PC-3 (cell line): ENCODE measurements around the gene IL1RAPL2. TPM values are rescaled to one million over a fixed set of nuclear protein-coding genes. Genes with fewer than 3 reads are reported as not detected.
A peak's percentile ranks its signal among the peaks of the same experiment; 100 is the strongest.

Source experiments
- ATAC-seq: fragments of 200-7000 bp; cut with Tn5 transposase; 2 replicates; pipeline ENCODE4 v1.9.1; 2020; ENCODE audit warnings: mild to moderate bottlenecking, moderate library complexity
- BruUV-seq: library from RNA; stranded (reverse); fragments of 400-500 nt; replicated peaks from 2 replicates; lab custom pipeline; 2021; lab: Mats Ljungman, UMichigan
- CTCF ChIA-PET: fragments of 300-600 bp; sonication (Branson Sonifier 250); formaldehyde crosslinking; loops from one replicate; lab custom pipeline; 2022; ENCODE audit warnings: antibody characterized with exemption; lab: Charles Lee
- POLR2A ChIA-PET: fragments of 300-600 bp; sonication (Branson Sonifier 250); formaldehyde crosslinking; loops from one replicate; lab custom pipeline; 2022; ENCODE audit warnings: antibody characterized with exemption; ENCODE audit not compliant: unreplicated experiment; lab: Charles Lee
- DNase-seq: peaks from one replicate; pipeline ENCODE4 v3.0.0-alpha.2; 2015
- H2AFZ ChIP-seq: fragments of 300-600 bp; sonication (generic); 2 replicates; pipeline ENCODE4 v1.6.0; 2016; ENCODE audit warnings: antibody characterized with exemption, low read length
- H3F3A ChIP-seq: fragments of 300-600 bp; sonication (generic); one replicate; pipeline ENCODE4 v1.6.0; 2017; ENCODE audit warnings: antibody characterized with exemption, low read length, control low read depth, mild to moderate bottlenecking; ENCODE audit not compliant: unreplicated experiment
- H3K27ac ChIP-seq: fragments of 300-600 bp; sonication (generic); 2 replicates; pipeline ENCODE4 v1.5.1; 2016; ENCODE audit warnings: mild to moderate bottlenecking, low read length
- H3K27me3 ChIP-seq: fragments of 300-600 bp; sonication (generic); 2 replicates; pipeline ENCODE4 v1.6.1; 2016; ENCODE audit warnings: low read length, mixed read lengths
- H3K36me3 ChIP-seq: fragments of 300-600 bp; sonication (generic); 2 replicates; pipeline ENCODE4 v1.6.1; 2016; ENCODE audit warnings: low read depth, mixed run types, low read length, mixed read lengths
- H3K4me1 ChIP-seq: fragments of 300-600 bp; sonication (generic); 2 replicates; pipeline ENCODE4 v1.5.1; 2016; ENCODE audit warnings: low read length; ENCODE audit not compliant: insufficient read depth
- H3K4me2 ChIP-seq: fragments of 300-600 bp; sonication (generic); 2 replicates; pipeline ENCODE4 v1.6.0; 2016; ENCODE audit warnings: low read length
- H3K4me3 ChIP-seq: fragments of 300-600 bp; sonication (generic); 2 replicates; pipeline ENCODE4 v1.5.1; 2016; ENCODE audit warnings: mild to moderate bottlenecking, low read length, mixed read lengths
- H3K79me2 ChIP-seq: fragments of 300-600 bp; sonication (generic); 2 replicates; pipeline ENCODE4 v1.6.1; 2017; ENCODE audit warnings: low read length, mixed read lengths
- H3K9ac ChIP-seq: fragments of 300-600 bp; sonication (generic); 2 replicates; pipeline ENCODE4 v1.6.0; 2016; ENCODE audit warnings: mild to moderate bottlenecking, low read length
- H3K9me2 ChIP-seq: fragments of 300-600 bp; sonication (generic); replicated peaks from 2 replicates; pipeline ENCODE4 v1.6.1; 2016; ENCODE audit warnings: mixed run types, low read length, mixed read lengths
- H3K9me3 ChIP-seq: fragments of 300-600 bp; sonication (generic); 2 replicates; pipeline ENCODE4 v1.6.1; 2016; ENCODE audit warnings: low read length, mixed read lengths
- H4K20me1 ChIP-seq: fragments of 300-600 bp; sonication (generic); 2 replicates; pipeline ENCODE4 v1.6.1; 2016; ENCODE audit warnings: low read length, mixed read lengths
- EZH2 ChIP-seq: fragments of 300-600 bp; sonication (generic); IDR thresholded peaks from one replicate; pipeline ENCODE4 v1.6.1; 2017; ENCODE audit warnings: antibody characterized with exemption, mild to moderate bottlenecking, low read length; ENCODE audit not compliant: unreplicated experiment
- EZH2phosphoT487 ChIP-seq: fragments of 300-600 bp; sonication (generic); IDR thresholded peaks from 2 replicates; pipeline ENCODE4 v1.6.1; 2018; ENCODE audit warnings: mild to moderate bottlenecking, antibody characterized with exemption, low read length, borderline replicate concordance
- intact Hi-C: fragments of 100-400 bp; cut with micrococcal nuclease; formaldehyde crosslinking; loops from 2 replicates; pipeline ENCODE4 v1.9.0; 2023
- total RNA-seq: library from RNA; depleted of rRNA; stranded (reverse); fragments of >200 nt; gene quantifications from 2 replicates; pipeline ENCODE4 v1.2.3, GENCODE V29; 2014
- TF ChIP-seq, protein P1 (sequence below): fragments of 300-600 bp; sonication (generic); conservative IDR thresholded peaks from 2 replicates; pipeline ENCODE4 v1.5.1; 2017; ENCODE audit warnings: antibody characterized with exemption, low read depth, mild to moderate bottlenecking, low read length

The IL1RAPL2 gene
- total RNA-seq, 1 experiment from 2014 or later: 0.62 TPM

DNA sequence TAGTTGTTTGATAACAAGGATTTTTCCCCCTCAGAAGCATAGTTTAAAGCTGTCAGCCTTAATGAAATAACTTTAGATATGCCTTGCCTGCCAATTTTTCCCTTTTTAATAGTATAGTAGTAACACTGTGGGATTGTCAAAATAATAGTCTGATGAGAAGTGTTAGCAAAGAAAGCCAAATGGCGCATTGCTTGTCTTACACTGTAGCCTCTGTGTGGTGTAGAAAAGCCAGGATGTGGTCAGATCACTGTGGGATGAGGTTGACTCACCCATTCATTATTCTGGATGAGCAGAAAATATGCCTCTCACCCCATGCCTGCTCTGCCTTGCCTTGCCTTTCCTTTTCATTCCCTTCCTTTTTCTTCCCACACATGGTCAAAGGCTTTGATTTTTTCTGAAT is 998.5 kb downstream of the IL1RAPL2 start:
- TF ChIP-seq, protein P1, sequence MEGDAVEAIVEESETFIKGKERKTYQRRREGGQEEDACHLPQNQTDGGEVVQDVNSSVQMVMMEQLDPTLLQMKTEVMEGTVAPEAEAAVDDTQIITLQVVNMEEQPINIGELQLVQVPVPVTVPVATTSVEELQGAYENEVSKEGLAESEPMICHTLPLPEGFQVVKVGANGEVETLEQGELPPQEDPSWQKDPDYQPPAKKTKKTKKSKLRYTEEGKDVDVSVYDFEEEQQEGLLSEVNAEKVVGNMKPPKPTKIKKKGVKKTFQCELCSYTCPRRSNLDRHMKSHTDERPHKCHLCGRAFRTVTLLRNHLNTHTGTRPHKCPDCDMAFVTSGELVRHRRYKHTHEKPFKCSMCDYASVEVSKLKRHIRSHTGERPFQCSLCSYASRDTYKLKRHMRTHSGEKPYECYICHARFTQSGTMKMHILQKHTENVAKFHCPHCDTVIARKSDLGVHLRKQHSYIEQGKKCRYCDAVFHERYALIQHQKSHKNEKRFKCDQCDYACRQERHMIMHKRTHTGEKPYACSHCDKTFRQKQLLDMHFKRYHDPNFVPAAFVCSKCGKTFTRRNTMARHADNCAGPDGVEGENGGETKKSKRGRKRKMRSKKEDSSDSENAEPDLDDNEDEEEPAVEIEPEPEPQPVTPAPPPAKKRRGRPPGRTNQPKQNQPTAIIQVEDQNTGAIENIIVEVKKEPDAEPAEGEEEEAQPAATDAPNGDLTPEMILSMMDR: no peak
- no peaks in the 10 kb centered on the region for H3K36me3 ChIP-seq
- H3K9me2 ChIP-seq: no peaks in the 10 kb centered on the region
- H2AFZ ChIP-seq: no peak overlapping the region
- no peaks in the 10 kb centered on the region for H3K9me3 ChIP-seq
- CTCF ChIA-PET: no interaction called here
- peak overlapping the region; percentile 77 for H3K27ac ChIP-seq
- BruUV-seq: no TSS peak
- H4K20me1 ChIP-seq: no peaks in the 10 kb centered on the region
- peak; percentile 84 for DNase-seq
- peak; percentile 99 for ATAC-seq
- peak overlapping the region; percentile 70 for H3K4me2 ChIP-seq
- H3F3A ChIP-seq: no peaks in the 10 kb centered on the region
- no peaks in the 10 kb centered on the region for H3K79me2 ChIP-seq
- no peak overlapping the region; the same call in 1 of the 2 replicates for H3K9ac ChIP-seq
- intact Hi-C loops: loop anchor here (1.0 to 10.0 kb wide), 2 partner anchors 100 to 137 kb away; no protein-coding TSS in a partner anchor
- no peaks in the 10 kb centered on the region for H3K27me3 ChIP-seq
- H3K4me3 ChIP-seq: no peak overlapping the region
- POLR2A ChIA-PET: no interaction called here
- peaks cover 15% of the 10 kb centered on the region for H3K4me1 ChIP-seq

DNA sequence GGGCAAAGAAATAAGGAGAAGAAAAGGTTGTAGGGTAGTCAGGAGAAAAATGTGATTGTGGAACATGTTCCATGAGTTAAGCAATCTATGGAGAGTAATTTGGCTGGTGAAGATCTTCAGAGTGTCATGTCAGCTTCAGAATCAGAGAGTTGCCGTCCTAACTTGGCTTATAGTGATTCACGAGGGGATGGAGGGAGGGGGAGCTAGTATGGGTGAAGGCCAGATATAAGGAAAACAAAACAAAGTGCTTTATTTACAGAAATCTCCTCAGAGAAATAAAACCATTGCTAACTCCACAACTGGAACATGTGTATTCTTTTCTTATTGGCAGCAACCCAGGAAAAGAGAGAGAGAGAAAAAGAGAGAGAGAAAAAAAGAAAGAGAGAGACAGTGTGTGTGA is 999.9 kb downstream of the IL1RAPL2 start:
- H3F3A ChIP-seq: no peaks in the 10 kb centered on the region
- H3K4me3 ChIP-seq: no peak overlapping the region
- H3K9ac ChIP-seq: no peak overlapping the region
- no TSS peak for BruUV-seq
- no peaks in the 10 kb centered on the region for H3K9me2 ChIP-seq
- ATAC-seq: no peak
- POLR2A ChIA-PET: no interaction called here
- no peaks in the 10 kb centered on the region for H4K20me1 ChIP-seq
- H3K36me3 ChIP-seq: no peaks in the 10 kb centered on the region
- TF ChIP-seq EZH2 (no peak), EZH2phosphoT487 (no peak)
- TF ChIP-seq, protein P1: no peak
- H2AFZ ChIP-seq: no peak overlapping the region
- no peaks in the 10 kb centered on the region for H3K27me3 ChIP-seq
- intact Hi-C loops: loop anchor here (10.0 kb wide), 1 partner anchor 99 kb away; no protein-coding TSS in a partner anchor
- H3K79me2 ChIP-seq: no peaks in the 10 kb centered on the region
- DNase-seq: no peak
- CTCF ChIA-PET: no interaction called here
- H3K9me3 ChIP-seq: no peaks in the 10 kb centered on the region
- H3K4me1 ChIP-seq: peaks cover 13% of the 10 kb centered on the region
- H3K4me2 ChIP-seq: no peak overlapping the region
- no peak overlapping the region for H3K27ac ChIP-seq

DNA sequence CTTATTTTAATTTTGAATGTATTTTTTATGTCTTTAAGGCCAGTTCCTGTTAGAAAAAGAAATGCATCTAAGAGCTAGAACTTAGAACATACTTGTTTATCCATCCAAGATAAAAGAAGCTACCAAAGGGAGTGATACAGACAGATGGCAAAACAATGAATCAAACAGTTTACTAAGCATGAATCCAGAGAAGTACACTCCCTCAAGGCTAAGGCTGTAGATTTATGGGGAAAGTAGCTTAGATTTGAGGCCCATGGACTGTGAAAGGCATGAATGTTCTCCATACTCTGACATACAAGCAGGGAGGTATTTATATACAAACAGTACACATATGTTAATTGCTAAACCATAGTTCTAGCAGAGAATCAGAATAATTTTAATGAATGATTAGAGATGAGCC is 1001.1 kb downstream of the IL1RAPL2 start:
- Histone ChIP-seq H3K4me1 (peaks cover 13% of the 10 kb centered on the region), H3K27ac (no peak overlapping the region), H3K9ac (no peak overlapping the region), H3K27me3 (no peaks in the 10 kb centered on the region), H3K9me3 (no peaks in the 10 kb centered on the region), H2AFZ (no peak overlapping the region), H3F3A (no peaks in the 10 kb centered on the region), H3K79me2 (no peaks in the 10 kb centered on the region), H4K20me1 (no peaks in the 10 kb centered on the region), H3K36me3 (no peaks in the 10 kb centered on the region), H3K4me3 (no peak overlapping the region), H3K9me2 (no peaks in the 10 kb centered on the region), H3K4me2 (no peak overlapping the region)
- ATAC-seq (no peak), DNase-seq (no peak)
- POLR2A ChIA-PET: no interaction called here
- TF ChIP-seq, protein P1: no peak
- TF ChIP-seq EZH2phosphoT487 (no peak), EZH2 (no peak)
- CTCF ChIA-PET: no interaction called here
- intact Hi-C loops: loop anchor here (10.0 kb wide), 1 partner anchor 98 kb away; no protein-coding TSS in a partner anchor
- no TSS peak for BruUV-seq
